ENCODE results near the gene KCNA1. TPM values are rescaled to one million over a fixed set of nuclear protein-coding genes. Genes with fewer than 3 reads are reported as not detected.

Gene KCNA1
- total RNA-seq, 1 experiment from 2014 or later = not detected

GRCh38 chr12:4908684-4909409 is 858 bp upstream of the KCNA1 start:
- POLR2A ChIA-PET = no interaction called here
- DNase-seq (ENCODE audit: low read depth, low spot score) = no peak
- no peak overlapping the region for H3K4me3 ChIP-seq (ENCODE audit: low read depth in 2 of 2, low read length in 2 of 2)
- intact Hi-C loops (cut with micrococcal nuclease; ENCODE audit: unreplicated experiment) = no loop called here
- H3K27ac ChIP-seq (ENCODE audit: low read length) = no peak overlapping the region
- in situ Hi-C loops (cut with HindIII; ENCODE audit: low pct_unique_long_range_greater_than_20kb, low sequenced_read_pairs) = no loop called here
- no peaks in the 10 kb centered on the region for H3K36me3 ChIP-seq (ENCODE audit: control insufficient read depth, insufficient read depth, low read length)
- H3K4me1 ChIP-seq (ENCODE audit: control insufficient read depth, insufficient read depth, low read length) = no peaks in the 10 kb centered on the region
- TF ChIP-seq POLR2AphosphoS5 (IDR thresholded peaks at IDR 0.05; ENCODE audit: low read depth, low read length) = no peak
- no peak for TF ChIP-seq TCF7L2 (IDR thresholded peaks at IDR 0.05; ENCODE audit: low read depth, low read length)
- no peak for TF ChIP-seq SIN3A (IDR thresholded peaks at IDR 0.05; ENCODE audit: borderline replicate concordance, insufficient read depth, low read depth, low read length)
- TF ChIP-seq CTCF (IDR thresholded peaks at IDR 0.05) = no peak
- ATAC-seq = no peak
- CTCF ChIA-PET = no interaction called here
- BruUV-seq (replicated peaks) = no TSS peak
- H3K27me3 ChIP-seq (ENCODE audit: control insufficient read depth, insufficient read depth, low read length) = no peaks in the 10 kb centered on the region; the same call in none of the 2 replicates
- H3K9me3 ChIP-seq (ENCODE audit: control insufficient read depth, insufficient read depth, low read depth, low read length) = no peaks in the 10 kb centered on the region

DNA sequence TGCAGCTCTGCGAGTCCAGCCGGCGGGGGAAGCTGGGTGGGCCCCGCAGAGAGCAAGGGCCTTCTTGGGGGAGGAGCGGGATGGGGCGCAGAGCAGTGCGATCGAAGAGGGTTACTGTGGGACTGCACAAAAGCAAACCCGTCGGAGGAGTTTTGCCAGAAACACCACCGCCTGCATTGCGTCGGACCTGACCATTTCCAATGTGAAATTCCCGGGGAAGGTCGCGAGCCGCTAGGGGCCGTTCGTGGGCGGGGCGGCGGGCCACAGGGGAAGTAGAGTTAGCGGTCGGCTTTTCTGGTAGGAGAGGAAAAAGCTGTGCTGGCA is 333 bp upstream of the KCNA1 start:
- CTCF ChIA-PET = no interaction called here
- in situ Hi-C loops (cut with HindIII; ENCODE audit: low pct_unique_long_range_greater_than_20kb, low sequenced_read_pairs) = no loop called here

More for the DNA sequence above, 333 bp upstream of the KCNA1 start:
- ATAC-seq (no peak), DNase-seq (ENCODE audit: low read depth, low spot score) (no peak)
- Histone ChIP-seq H3K36me3 (ENCODE audit: control insufficient read depth, insufficient read depth, low read length) (no peaks in the 10 kb centered on the region), H3K4me3 (ENCODE audit: low read depth in 2 of 2, low read length in 2 of 2) (no peak overlapping the region), H3K27me3 (ENCODE audit: control insufficient read depth, insufficient read depth, low read length) (no peaks in the 10 kb centered on the region; the same call in none of the 2 replicates), H3K4me1 (ENCODE audit: control insufficient read depth, insufficient read depth, low read length) (no peaks in the 10 kb centered on the region), H3K27ac (ENCODE audit: low read length) (no peak overlapping the region), H3K9me3 (ENCODE audit: control insufficient read depth, insufficient read depth, low read depth, low read length) (no peaks in the 10 kb centered on the region)
- BruUV-seq (replicated peaks) = no TSS peak
- intact Hi-C loops (cut with micrococcal nuclease; ENCODE audit: unreplicated experiment) = no loop called here
- TF ChIP-seq POLR2AphosphoS5 (IDR thresholded peaks at IDR 0.05; ENCODE audit: low read depth, low read length) = no peak
- no peak for TF ChIP-seq TCF7L2 (IDR thresholded peaks at IDR 0.05; ENCODE audit: low read depth, low read length)
- no peak for TF ChIP-seq REST (IDR thresholded peaks at IDR 0.05; ENCODE audit: insufficient read depth in 1 of 2, low read depth in 2 of 2, low read length in 1 of 2)
- no peak for TF ChIP-seq CTCF (IDR thresholded peaks at IDR 0.05)
- TF ChIP-seq SIN3A (IDR thresholded peaks at IDR 0.05; ENCODE audit: borderline replicate concordance, insufficient read depth, low read depth, low read length) = no peak
- POLR2A ChIA-PET = no interaction called here

Measured in Panc1 (cell line).